Measurements from ENCODE around the gene GCH1. TPM values are rescaled to one million over a fixed set of nuclear protein-coding genes. Genes with fewer than 3 reads are reported as not detected.
"Not testable (repeated sequence)": the region's sequence is repeated elsewhere in the genome, so short reads cannot be mapped to it uniquely, and the experiment has no call there.

GCH1 gene
- polyA plus RNA-seq, 3 donors: 8.5 to 10.5 (median 9.7) TPM

GRCh38 chr14:54870154-54871090, 32.2 kb downstream of the GCH1 start:
- not testable (repeated sequence) for DNase-seq

GRCh38 chr14:54867011-54867410, 35.6 kb downstream of the GCH1 start:
- DNase-seq: peak; percentile 77

GRCh38 chr14:54866588-54866987, 36.0 kb downstream of the GCH1 start:
- no peak for DNase-seq

GRCh38 chr14:54864526-54864925, 38.1 kb downstream of the GCH1 start:
- no peak for DNase-seq

GRCh38 chr14:54857830-54858269, 44.8 kb downstream of the GCH1 start:
- DNase-seq: no peak

GRCh38 chr14:54856152-54856551, 46.5 kb downstream of the GCH1 start:
- DNase-seq: no peak

- DNase-seq: no peak
Measured at GRCh38 chr14:54854181-54854580, 48.4 kb downstream of the GCH1 start.

- no peak for DNase-seq
Measured at GRCh38 chr14:54853339-54853738, 49.3 kb downstream of the GCH1 start.

- DNase-seq: no peak
Measured at GRCh38 chr14:54852215-54852614, 50.4 kb downstream of the GCH1 start.

- DNase-seq: no peak
Measured at GRCh38 chr14:54848910-54849309, 53.7 kb downstream of the GCH1 start.

GRCh38 chr14:54845641-54846040, 57.0 kb downstream of the GCH1 start:
- DNase-seq: no peak

- DNase-seq: no peak
Measured at GRCh38 chr14:54844479-54844878, 58.1 kb downstream of the GCH1 start.

- no peak for DNase-seq
Measured at GRCh38 chr14:54840798-54841197, 61.8 kb downstream of the GCH1 start.

- no peak for DNase-seq
Measured at GRCh38 chr14:54840336-54840735, 62.3 kb downstream of the GCH1 start.

GRCh38 chr14:54839701-54840119, 62.9 kb downstream of the GCH1 start:
- DNase-seq: no peak

GRCh38 chr14:54838931-54839512, 63.6 kb downstream of the GCH1 start:
- no peak for DNase-seq

GRCh38 chr14:54837508-54838149, 65.0 kb downstream of the GCH1 start:
- no peak for DNase-seq

- DNase-seq: no peak
Measured at GRCh38 chr14:54836231-54836630, 66.4 kb downstream of the GCH1 start.

- DNase-seq: no peak
Measured at GRCh38 chr14:54834727-54835126, 67.9 kb downstream of the GCH1 start.

- DNase-seq: no peak
Measured at GRCh38 chr14:54834081-54834480, 68.5 kb downstream of the GCH1 start.

- DNase-seq: no peak
Measured at GRCh38 chr14:54830650-54831049, 72.0 kb downstream of the GCH1 start.

- no peak for DNase-seq
Measured at GRCh38 chr14:54829486-54830224, 73.0 kb downstream of the GCH1 start.
